Measurements from ENCODE around the gene SVBP. TPM values are rescaled to one million over a fixed set of nuclear protein-coding genes. Genes with fewer than 3 reads are reported as not detected.

The SVBP gene
- total and polyA plus RNA-seq, 2 donors (not counting 3 experiments of a cell fraction or from before 2014, with no cell fraction given): 18.1 to 24.1 TPM

GRCh38 chr1:42866549-42866948, 49.4 kb upstream of the SVBP start:
- H4K20me1 ChIP-seq (replicated peaks; ENCODE audit: control insufficient read depth, extremely low read depth, insufficient read depth, low read length): no peaks in the 10 kb centered on the region
- no peak overlapping the region for H3K4me3 ChIP-seq (replicated peaks in 1 of 3; ENCODE audit: insufficient read depth in 1 of 3, low read depth in 1 of 3, low read length in 3 of 3)
- TF ChIP-seq EZH2 (IDR thresholded peaks at IDR 0.05; ENCODE audit: borderline replicate concordance, low read depth, low read length, severe bottlenecking) (no peak), JUN (IDR thresholded peaks at IDR 0.05; ENCODE audit: borderline replicate concordance, insufficient read depth, insufficient read length, low read depth) (no peak)
- ChIA-PET POLR2A (no interaction called here), CTCF (no interaction called here)
- no peak overlapping the region for H2AFZ ChIP-seq (ENCODE audit: low read depth, low read length)
- BruUV-seq (replicated peaks): no TSS peak
- no peaks in the 10 kb centered on the region for H3K4me1 ChIP-seq (ENCODE audit: control insufficient read depth, extremely low read depth, insufficient read depth, low read length)
- H3K9ac ChIP-seq (replicated peaks; ENCODE audit: extremely low read depth, insufficient read depth, low read length): no peak overlapping the region
- no peaks in the 10 kb centered on the region for H3K9me1 ChIP-seq (replicated peaks; ENCODE audit: control insufficient read depth, extremely low read depth, insufficient read depth, low read length)
- H3K79me2 ChIP-seq (ENCODE audit: control insufficient read depth, insufficient read depth, low read length): no peaks in the 10 kb centered on the region
- FAIRE-seq: no peak
- dilution Hi-C loops (cut with MboI; ENCODE audit: extremely low pct_ligation_motif_present, low sequenced_read_pairs): no loop called here
- peaks cover 9 to 14% of the 10 kb centered on the region in 2 experiments for H3K27me3 ChIP-seq (ENCODE audit: control insufficient read depth in 2 of 2, insufficient read depth in 2 of 2, low read length in 2 of 2)
- H3K9me3 ChIP-seq (replicated peaks; ENCODE audit: control insufficient read depth, insufficient read depth, low read length): no peaks in the 10 kb centered on the region
- intact Hi-C loops (cut with micrococcal nuclease): no loop called here
- no peak overlapping the region for H3K27ac ChIP-seq (ENCODE audit: insufficient read depth, low read depth, low read length)
- H3K36me3 ChIP-seq (ENCODE audit: control insufficient read depth in 2 of 2, extremely low read depth in 1 of 2, insufficient read depth in 2 of 2, low read length in 2 of 2): no peaks in the 10 kb centered on the region
- no peak overlapping the region for H3K4me2 ChIP-seq (ENCODE audit: insufficient read depth, low read length)
- no peak for DNase-seq (ENCODE audit: low read depth, low spot score)

GRCh38 chr1:42861014-42861399, 43.8 kb upstream of the SVBP start:
- Histone ChIP-seq H3K27ac (ENCODE audit: insufficient read depth, low read depth, low read length) (no peak overlapping the region), H4K20me1 (replicated peaks; ENCODE audit: control insufficient read depth, extremely low read depth, insufficient read depth, low read length) (no peaks in the 10 kb centered on the region), H3K9ac (replicated peaks; ENCODE audit: extremely low read depth, insufficient read depth, low read length) (no peak overlapping the region), H3K4me3 (replicated peaks in 1 of 3; ENCODE audit: insufficient read depth in 1 of 3, low read depth in 1 of 3, low read length in 3 of 3) (no peak overlapping the region), H3K79me2 (ENCODE audit: control insufficient read depth, insufficient read depth, low read length) (no peaks in the 10 kb centered on the region), H3K27me3 (ENCODE audit: control insufficient read depth in 2 of 2, insufficient read depth in 2 of 2, low read length in 2 of 2) (peaks cover 9 to 18% of the 10 kb centered on the region in 2 experiments), H3K4me2 (ENCODE audit: insufficient read depth, low read length) (no peak overlapping the region), H3K9me1 (replicated peaks; ENCODE audit: control insufficient read depth, extremely low read depth, insufficient read depth, low read length) (no peaks in the 10 kb centered on the region), H3K9me3 (replicated peaks; ENCODE audit: control insufficient read depth, insufficient read depth, low read length) (no peaks in the 10 kb centered on the region), H2AFZ (ENCODE audit: low read depth, low read length) (no peak overlapping the region), H3K36me3 (ENCODE audit: control insufficient read depth in 2 of 2, extremely low read depth in 1 of 2, insufficient read depth in 2 of 2, low read length in 2 of 2) (no peaks in the 10 kb centered on the region), H3K4me1 (ENCODE audit: control insufficient read depth, extremely low read depth, insufficient read depth, low read length) (no peaks in the 10 kb centered on the region)
- dilution Hi-C loops (cut with MboI; ENCODE audit: extremely low pct_ligation_motif_present, low sequenced_read_pairs) (no loop called here), intact Hi-C loops (cut with micrococcal nuclease) (no loop called here)
- TF ChIP-seq GATA2 (IDR thresholded peaks at IDR 0.05; ENCODE audit: insufficient read depth, insufficient read length, low read depth, low read length): no peak
- TF ChIP-seq FOS (IDR thresholded peaks at IDR 0.05; ENCODE audit: borderline replicate concordance, insufficient read depth, low read length): no peak
- no peak for TF ChIP-seq EZH2 (IDR thresholded peaks at IDR 0.05; ENCODE audit: borderline replicate concordance, low read depth, low read length, severe bottlenecking)
- no peak for TF ChIP-seq POLR2A (IDR thresholded peaks at IDR 0.05; ENCODE audit: low read depth, low read length)
- TF ChIP-seq MAX (IDR thresholded peaks at IDR 0.05; ENCODE audit: insufficient read depth, insufficient read length): no peak
- TF ChIP-seq CTCF (IDR thresholded peaks at IDR 0.05; ENCODE audit: extremely low read depth in 1 of 2, insufficient read depth in 1 of 2, low read depth in 1 of 2, low read length in 2 of 2): no peak
- TF ChIP-seq MYC (IDR thresholded peaks at IDR 0.05; ENCODE audit: low read depth, low read length): no peak
- TF ChIP-seq JUN (IDR thresholded peaks at IDR 0.05; ENCODE audit: borderline replicate concordance, insufficient read depth, insufficient read length, low read depth): no peak
- TF ChIP-seq POLR2AphosphoS5 (IDR thresholded peaks at IDR 0.05; ENCODE audit: insufficient read depth, low read depth, low read length): no peak
- ChIA-PET POLR2A (no interaction called here), CTCF (no interaction called here)
- no TSS peak for BruUV-seq (replicated peaks)
- DNase-seq (ENCODE audit: low read depth, low spot score) (no peak), FAIRE-seq (no peak)
